HepG2 (cell line): Measurements from ENCODE around the gene FEV. TPM values are rescaled to one million over a fixed set of nuclear protein-coding genes. Genes with fewer than 3 reads are reported as not detected.

Source experiments
- ATAC-seq: fragments of 200-7000 bp; cut with Tn5 transposase; 3 replicates; pipeline ENCODE4 v1.9.1; 2020; ENCODE audit warnings: mild to moderate bottlenecking, moderate library complexity
- BruUV-seq: library from RNA; stranded (reverse); fragments of 400-500 nt; replicated peaks from 2 replicates; lab custom pipeline; 2021; lab: Mats Ljungman, UMichigan
- CTCF ChIA-PET: fragments of 300-600 bp; formaldehyde crosslinking; extraction: SDS; loops from one replicate; lab custom pipeline; 2021; ENCODE audit warnings: low total read pairs, inconsistent platforms, low intra/inter-chr PET ratio; lab: Yijun Ruan, JAX
- POLR2A ChIA-PET: fragments of 350-600 bp; sonication (Branson Sonifier 250); formaldehyde crosslinking; loops from one replicate; lab custom pipeline; 2020; ENCODE audit warnings: antibody characterized with exemption, inconsistent platforms; lab: Yijun Ruan, JAX
- DNase-seq: peaks from one replicate; pipeline ENCODE4 v3.0.0-alpha.2; 2015; ENCODE audit warnings: low spot score
- FAIRE-seq: peaks from 3 replicates; lab custom pipeline; 2011; peaks lifted over from hg19 to GRCh38; lab: Jason Lieb, UNC
- H2AFZ ChIP-seq: one replicate; pipeline ENCODE4 v1.6.1; 2011; ENCODE audit warnings: low read length, inconsistent platforms
- H3K27ac ChIP-seq: fragments of 300-600 bp; 3 replicates; pipeline ENCODE4 v1.8.0; 2011; ENCODE audit warnings: mixed run types, mild to moderate bottlenecking, mixed read lengths, low read length, inconsistent platforms; ENCODE audit not compliant: insufficient read depth; ENCODE audit errors: extremely low read length
- H3K27me3 ChIP-seq, 2 experiments: fragments of 200-600 bp in 1 of 2; 2 replicates in 1 of 2; 3 replicates in 1 of 2; pipeline versions ENCODE4 v1.6.0 to v1.8.0; 2011; ENCODE audit warnings: low read length in 2 of 2, mild to moderate bottlenecking in 2 of 2, moderate library complexity in 2 of 2, inconsistent platforms in 1 of 2; ENCODE audit not compliant: insufficient read depth in 2 of 2, control insufficient read depth in 1 of 2
- H3K36me3 ChIP-seq, 2 experiments: fragments of 200-600 bp in 1 of 2; replicated peaks in 1 of 2; 2 replicates in 1 of 2; 3 replicates in 1 of 2; pipeline versions ENCODE4 v1.5.1 to v1.8.0; 2011; ENCODE audit warnings: low read length in 2 of 2, inconsistent platforms in 1 of 2; ENCODE audit not compliant: insufficient read depth in 2 of 2, control insufficient read depth in 1 of 2
- H3K4me1 ChIP-seq: 2 replicates; pipeline ENCODE4 v1.5.1; 2012; ENCODE audit warnings: low read length, inconsistent platforms; ENCODE audit not compliant: insufficient read depth
- H3K4me2 ChIP-seq: 2 replicates; pipeline ENCODE4 v1.6.0; 2011; ENCODE audit warnings: low read depth, low read length, inconsistent platforms
- H3K4me3 ChIP-seq, 3 experiments: fragments of 200-600 bp in 1 of 3; sonication (generic), shearing (Covaris generic) in 1 of 3; replicated peaks in 1 of 3; 2 replicates each; pipeline ENCODE4 v1.5.1; 2011 to 2016; ENCODE audit warnings: low read length in 3 of 3, inconsistent platforms in 2 of 3, low read depth in 2 of 3, mild to moderate bottlenecking in 2 of 3, control low read depth in 1 of 3, mixed read lengths in 1 of 3; ENCODE audit not compliant: insufficient read depth in 1 of 3
- H3K79me2 ChIP-seq: one replicate; pipeline ENCODE4 v1.6.1; 2011; ENCODE audit warnings: low read length, inconsistent platforms; ENCODE audit not compliant: insufficient read depth
- H3K9ac ChIP-seq: 2 replicates; pipeline ENCODE4 v1.6.0; 2011; ENCODE audit warnings: mild to moderate bottlenecking, low read depth, low read length, inconsistent platforms; ENCODE audit not compliant: insufficient read depth
- H3K9me3 ChIP-seq: 2 replicates; pipeline ENCODE4 v1.5.1; 2012; ENCODE audit warnings: mild to moderate bottlenecking, low read length
- H4K20me1 ChIP-seq: 2 replicates; pipeline ENCODE4 v1.6.0; 2011; ENCODE audit warnings: inconsistent platforms, mild to moderate bottlenecking, low read length, moderate library complexity; ENCODE audit not compliant: insufficient read depth
- BCL6 ChIP-seq: IDR thresholded peaks from 2 replicates; pipeline ENCODE4 v1.6.1; 2016; ENCODE audit warnings: missing genetic modification reagents, missing compliant biosample characterization
- EZH2 ChIP-seq: conservative IDR thresholded peaks from 2 replicates; pipeline ENCODE4 v1.6.1; 2012; ENCODE audit warnings: mild to moderate bottlenecking, low read depth, low read length, moderate library complexity
- GTF2F1 ChIP-seq: fragments of 150-350 bp; IDR thresholded peaks from 2 replicates; pipeline ENCODE4 v1.6.1; 2014; ENCODE audit warnings: low read length
- IRF9 ChIP-seq: sonication (generic); formaldehyde crosslinking; IDR thresholded peaks from 2 replicates; pipeline ENCODE4 v1.8.0; 2022; ENCODE audit warnings: missing genetic modification reagents, mild to moderate bottlenecking, borderline replicate concordance
- KLF11 ChIP-seq: IDR thresholded peaks from 2 replicates; pipeline ENCODE4 v1.6.1; 2016; ENCODE audit warnings: missing compliant biosample characterization
- MXD3 ChIP-seq: IDR thresholded peaks from 2 replicates; pipeline ENCODE4 v1.6.1; 2016; ENCODE audit warnings: mild to moderate bottlenecking, missing biosample characterization, missing genetic modification reagents
- SRF ChIP-seq: IDR thresholded peaks from 2 replicates; pipeline ENCODE4 v1.6.1; 2011; ENCODE audit warnings: mild to moderate bottlenecking, low read depth, low read length, moderate library complexity
- XRCC5 ChIP-seq: fragments of 200-400 bp; formaldehyde crosslinking; optimal IDR thresholded peaks from 2 replicates; pipeline ENCODE3; 2017; ENCODE audit warnings: mild to moderate bottlenecking, low read length
- ZMAT3 ChIP-seq: sonication (generic); formaldehyde crosslinking; conservative IDR thresholded peaks from 2 replicates; pipeline ENCODE4 v1.7.0; 2021; ENCODE audit warnings: missing genetic modification reagents
- ZNF101 ChIP-seq: sonication (generic); formaldehyde crosslinking; IDR thresholded peaks from 2 replicates; pipeline ENCODE4 v1.4.0; 2020; ENCODE audit warnings: mild to moderate bottlenecking, low read depth, missing genetic modification reagents, borderline replicate concordance
- ZNF407 ChIP-seq: sonication (generic); formaldehyde crosslinking; IDR thresholded peaks from one replicate; pipeline ENCODE4 v1.5.1; 2020; ENCODE audit warnings: mild to moderate bottlenecking, missing genetic modification reagents; ENCODE audit errors: not compliant biosample characterization
- ZSCAN21 ChIP-seq: sonication (generic); formaldehyde crosslinking; IDR thresholded peaks from 2 replicates; pipeline ENCODE4 v1.8.0; 2022; ENCODE audit warnings: mild to moderate bottlenecking, missing genetic modification reagents, moderate library complexity, borderline replicate concordance
- ZSCAN31 ChIP-seq: sonication (generic); formaldehyde crosslinking; IDR thresholded peaks from 2 replicates; pipeline ENCODE4 v1.5.0; 2020; ENCODE audit warnings: low read depth, mild to moderate bottlenecking, missing genetic modification reagents
- WGBS: methylation state at CpG from one replicate; pipeline ENCODE4 v1.1.6; 2017; ENCODE audit warnings: low lambda C conversion rate; 5-methylcytosine and 5-hydroxymethylcytosine counted together
- in situ Hi-C: cut with HindIII; loops from 2 replicates; pipeline ENCODE4 v1.10.0; 2017; ENCODE audit warnings: low pct_unique_long_range_greater_than_20kb; ENCODE audit not compliant: extremely low pct_ligation_motif_present
- intact Hi-C: fragments of 100-400 bp; cut with micrococcal nuclease; formaldehyde crosslinking; loops from one replicate; pipeline ENCODE4 v1.10.0; 2022; ENCODE audit not compliant: unreplicated experiment
- polyA plus RNA-seq, 8 experiments: library from polyadenylated mRNA; depleted of rRNA in 3 of 8; stranded (reverse) in 7 of 8; unstranded in 1 of 8; fragments of >200 nt; fragmentation: Illumina TruSeq in 4 of 8; extraction: Trizol in 4 of 8; gene quantifications; 2 replicates each; pipeline versions ENCODE4 v1.2.1 to v1.2.3, GENCODE V29; 2011 to 2016; ENCODE audit warnings: low read depth in 4 of 8, missing spikeins in 1 of 8, mixed read lengths in 1 of 8; ENCODE audit not compliant: insufficient read depth in 1 of 8
- total RNA-seq, 5 experiments: library from RNA; depleted of rRNA; stranded (reverse); fragments of >200 nt; fragmentation: Illumina TruSeq; extraction: Trizol; gene quantifications; 2 replicates each; pipeline ENCODE4 v1.2.3, GENCODE V29; 2016; ENCODE audit warnings: low read depth in 1 of 5

FEV gene
- total and polyA plus RNA-seq, 2 of the 13 experiments (the other 11 are each of a cell fraction or from before 2014, with no cell fraction given), result not detected

GRCh38 chr2:218993345-218994315, 8.6 kb upstream of the FEV start, which contains the start of gene CRYBA2:
Gene CRYBA2, minus strand, starts transcription at chr2:218993422. Its CDS starts 246 bp downstream, at chr2:218993176.
- WGBS, result 15% methylated on average over 47 of the region's 88 CpGs
- Histone ChIP-seq H3K36me3 (no peaks in the 10 kb centered on the region), H4K20me1 (peaks cover 25% of the 10 kb centered on the region; the same call in 1 of the 2 replicates), H3K9ac (no peak within 1 kb of the TSS), H3K4me2 (peak within 1 kb of the TSS; percentile 61), H3K79me2 (no peaks in the 10 kb centered on the region), H3K4me3 (peak within 1 kb of the TSS in 1 of 3 experiments; percentile 25; a peak in 1 of 6 replicates), H2AFZ (no peak within 1 kb of the TSS), H3K4me1 (peaks cover 20% of the 10 kb centered on the region), H3K9me3 (no peaks in the 10 kb centered on the region), H3K27me3 (peaks cover 41 to 97% of the 10 kb centered on the region in 2 experiments), H3K27ac (no peak within 1 kb of the TSS)
- ATAC-seq (peak; percentile 39), FAIRE-seq (no peak), DNase-seq (no peak)
- intact Hi-C loops (no loop called here), in situ Hi-C loops (no loop called here)
- no TSS peak for BruUV-seq
- ChIA-PET POLR2A (no interaction called here), CTCF (interaction anchor here (1.7 to 2.7 kb wide), 2 partner anchors 126 to 161 kb away, joined by 7 to 12 read pairs; no protein-coding TSS in a partner anchor)
- TF ChIP-seq BCL6 (CRISPR knock-in tag) (peak; percentile 27; the same call in 1 of the 2 replicates), ZSCAN21 (no peak), EZH2 (peak; percentile 98), ZMAT3 (CRISPR knock-in tag) (no peak), GTF2F1 (no peak), IRF9 (CRISPR knock-in tag) (peak; percentile 36; the same call in 1 of the 2 replicates), ZSCAN31 (CRISPR knock-in tag) (no peak), XRCC5 (peak; percentile 26), KLF11 (CRISPR knock-in tag) (no peak), SRF (no peak), ZNF101 (CRISPR knock-in tag) (no peak), MXD3 (CRISPR knock-in tag) (no peak), ZNF407 (peak; percentile 49)
